Endothelial cell of umbilical vein (primary cell): ENCODE measurements around the gene PCBD2. TPM values are rescaled to one million over a fixed set of nuclear protein-coding genes. Genes with fewer than 3 reads are reported as not detected.
"Not testable (repeated sequence)": the region's sequence is repeated elsewhere in the genome, so short reads cannot be mapped to it uniquely, and the experiment has no call there.

Experiments used
- BruUV-seq: library from RNA; stranded (reverse); fragments of 400-500 nt; replicated peaks from 2 replicates; lab custom pipeline; 2021; lab: Mats Ljungman, UMichigan
- CTCF ChIA-PET: fragments of 300-600, 350-600 bp; sonication (Branson Sonifier 250); formaldehyde crosslinking; loops from one replicate; lab custom pipeline; 2021; ENCODE audit warnings: antibody characterized with exemption, inconsistent platforms; lab: Charles Lee
- POLR2A ChIA-PET: fragments of 300-600, 350-600 bp; sonication (Branson Sonifier 250); formaldehyde crosslinking; loops from one replicate; lab custom pipeline; 2021; ENCODE audit warnings: antibody characterized with exemption, inconsistent platforms; lab: Charles Lee
- DNase-seq: peaks from one replicate; pipeline ENCODE4 v3.0.0-alpha.2; 2011; ENCODE audit warnings: low read depth, low spot score
- FAIRE-seq: peaks from 2 replicates; lab custom pipeline; 2011; peaks lifted over from hg19 to GRCh38; lab: Jason Lieb, UNC
- H2AFZ ChIP-seq: 2 replicates; pipeline ENCODE4 v1.6.0; 2012; ENCODE audit warnings: low read depth, low read length, control low read depth, inconsistent platforms
- H3K27ac ChIP-seq: 2 replicates; pipeline ENCODE4 v1.5.1; 2011; ENCODE audit warnings: low read depth, mild to moderate bottlenecking, control low read depth, low read length, moderate library complexity; ENCODE audit not compliant: insufficient read depth
- H3K27me3 ChIP-seq, 2 experiments: 2 replicates each; pipeline versions ENCODE4 v1.6.0 to v1.6.1; 2011; ENCODE audit warnings: low read length in 2 of 2, mixed read lengths in 1 of 2; ENCODE audit not compliant: control insufficient read depth in 2 of 2, insufficient read depth in 2 of 2
- H3K36me3 ChIP-seq, 2 experiments: 2 replicates in 1 of 2; 3 replicates in 1 of 2; pipeline ENCODE4 v1.5.1; 2011; ENCODE audit warnings: low read length in 2 of 2, mild to moderate bottlenecking in 1 of 2, moderate library complexity in 1 of 2; ENCODE audit not compliant: control insufficient read depth in 2 of 2, insufficient read depth in 2 of 2; ENCODE audit errors: extremely low read depth in 1 of 2
- H3K4me1 ChIP-seq: 3 replicates; pipeline ENCODE4 v1.5.1; 2011; ENCODE audit warnings: mild to moderate bottlenecking, low read length; ENCODE audit not compliant: control insufficient read depth, insufficient read depth; ENCODE audit errors: extremely low read depth
- H3K4me2 ChIP-seq: 2 replicates; pipeline ENCODE4 v1.6.1; 2011; ENCODE audit warnings: low read length, control low read depth, mixed read lengths; ENCODE audit not compliant: insufficient read depth
- H3K4me3 ChIP-seq, 3 experiments: fragments of 200-600 bp in 1 of 3; sonication (generic), shearing (Covaris generic) in 1 of 3; replicated peaks in 1 of 3; 2 replicates each; pipeline ENCODE4 v1.5.1; 2011 to 2016; ENCODE audit warnings: control low read depth in 3 of 3, low read length in 3 of 3, mild to moderate bottlenecking in 2 of 3, inconsistent platforms in 1 of 3, low read depth in 1 of 3, moderate library complexity in 1 of 3; ENCODE audit not compliant: insufficient read depth in 1 of 3
- H3K79me2 ChIP-seq: 2 replicates; pipeline ENCODE4 v1.6.0; 2012; ENCODE audit warnings: low read length, inconsistent platforms; ENCODE audit not compliant: control insufficient read depth, insufficient read depth
- H3K9ac ChIP-seq: replicated peaks from 2 replicates; pipeline ENCODE3; 2011; ENCODE audit warnings: low read length, control low read depth; ENCODE audit not compliant: insufficient read depth; ENCODE audit errors: extremely low read depth
- H3K9me1 ChIP-seq: replicated peaks from 3 replicates; pipeline ENCODE4 v1.6.0; 2011; ENCODE audit warnings: mild to moderate bottlenecking, low read length; ENCODE audit not compliant: control insufficient read depth, insufficient read depth; ENCODE audit errors: extremely low read depth
- H3K9me3 ChIP-seq: replicated peaks from 2 replicates; pipeline ENCODE4 v1.5.1; 2012; ENCODE audit warnings: low read length, inconsistent platforms; ENCODE audit not compliant: control insufficient read depth, insufficient read depth
- H4K20me1 ChIP-seq: replicated peaks from 2 replicates; pipeline ENCODE3; 2011; ENCODE audit warnings: mild to moderate bottlenecking, low read length; ENCODE audit not compliant: control insufficient read depth, insufficient read depth; ENCODE audit errors: extremely low read depth
- CTCF ChIP-seq, 2 donors: IDR thresholded peaks; 1 replicate in 1 of 2; 2 replicates in 1 of 2; pipeline ENCODE4 v1.5.1; 2011; ENCODE audit warnings: low read length in 2 of 2, mild to moderate bottlenecking in 2 of 2, moderate library complexity in 2 of 2, control low read depth in 1 of 2, inconsistent platforms in 1 of 2, low read depth in 1 of 2; ENCODE audit not compliant: insufficient read depth in 1 of 2; ENCODE audit errors: extremely low read depth in 1 of 2
- EZH2 ChIP-seq: IDR thresholded peaks from 2 replicates; pipeline ENCODE4 v1.6.1; 2012; ENCODE audit warnings: borderline replicate concordance, low read depth, mild to moderate bottlenecking, moderate library complexity, low read length, inconsistent platforms; ENCODE audit not compliant: severe bottlenecking
- FOS ChIP-seq: IDR thresholded peaks from 2 replicates; pipeline ENCODE4 v1.6.1; 2011; ENCODE audit warnings: mild to moderate bottlenecking, low read length, moderate library complexity, borderline replicate concordance; ENCODE audit not compliant: insufficient read depth
- GATA2 ChIP-seq: IDR thresholded peaks from 2 replicates; pipeline ENCODE4 v1.7.0; 2011; ENCODE audit warnings: low read depth, mild to moderate bottlenecking, moderate library complexity, mixed read lengths, low read length; ENCODE audit not compliant: insufficient read length, insufficient read depth
- JUN ChIP-seq: IDR thresholded peaks from 2 replicates; pipeline ENCODE4 v1.6.1; 2011; ENCODE audit warnings: borderline replicate concordance, low read depth; ENCODE audit not compliant: insufficient read length, insufficient read depth
- MAX ChIP-seq: IDR thresholded peaks from 2 replicates; pipeline ENCODE4 v1.6.1; 2011; ENCODE audit not compliant: insufficient read depth, insufficient read length
- MYC ChIP-seq: IDR thresholded peaks from one replicate; pipeline ENCODE4 v1.6.1; 2011; ENCODE audit warnings: mild to moderate bottlenecking, low read depth, low read length
- POLR2A ChIP-seq: IDR thresholded peaks from 2 replicates; pipeline ENCODE4 v1.6.1; 2012; ENCODE audit warnings: low read depth, mild to moderate bottlenecking, control low read depth, low read length
- POLR2AphosphoS5 ChIP-seq: IDR thresholded peaks from 2 replicates; pipeline ENCODE4 v1.6.1; 2012; ENCODE audit warnings: low read depth, mild to moderate bottlenecking, control low read depth, low read length, moderate library complexity; ENCODE audit not compliant: insufficient read depth
- dilution Hi-C: fragments of 300-500 bp; cut with MboI; formaldehyde crosslinking; loops from one replicate; pipeline ENCODE4 v1.15.0; 2019; ENCODE audit warnings: low sequenced_read_pairs; ENCODE audit not compliant: extremely low pct_ligation_motif_present
- intact Hi-C: fragments of 100-400 bp; cut with micrococcal nuclease; formaldehyde crosslinking; loops from one replicate; pipeline ENCODE4 v1.10.0; 2022
- polyA plus RNA-seq, 4 experiments: library from polyadenylated mRNA; depleted of rRNA in 3 of 4; stranded (reverse) in 3 of 4; unstranded in 1 of 4; fragments of >200 nt; gene quantifications; 2 replicates each; pipeline versions ENCODE4 v1.2.1 to v1.2.3, GENCODE V29; 2011 to 2012; ENCODE audit warnings: missing spikeins in 1 of 4
- total RNA-seq: library from RNA; stranded (reverse); gene quantifications from 2 replicates; pipeline ENCODE4 v1.2.3, GENCODE V29; 2021

PCBD2 gene
- total and polyA plus RNA-seq, 2 donors (not counting 3 experiments of a cell fraction or from before 2014, with no cell fraction given), result 4.0 to 10.7 TPM

- no TSS peak for BruUV-seq
- POLR2A ChIA-PET, result no interaction called here
- Histone ChIP-seq H3K27me3 (peaks cover 0 to 2% of the 10 kb centered on the region in 2 experiments), H3K9me3 (no peaks in the 10 kb centered on the region), H3K79me2 (no peaks in the 10 kb centered on the region), H3K4me1 (no peaks in the 10 kb centered on the region), H3K4me2 (no peak overlapping the region), H3K27ac (no peak overlapping the region), H4K20me1 (no peaks in the 10 kb centered on the region), H3K9me1 (no peaks in the 10 kb centered on the region), H3K9ac (no peak overlapping the region), H3K4me3 (no peak overlapping the region), H3K36me3 (no peaks in the 10 kb centered on the region), H2AFZ (no peak overlapping the region)
- TF ChIP-seq FOS (no peak), POLR2A (no peak), MYC (no peak), MAX (no peak)
- dilution Hi-C loops, result no loop called here
- CTCF ChIA-PET, result no interaction called here
- intact Hi-C loops, result no loop called here
- FAIRE-seq, result no peak
- DNase-seq, result no peak
Observed at GRCh38 chr5:134995850-134996402, 91.0 kb downstream of the PCBD2 start.

GRCh38 chr5:134997015-134997414, 92.1 kb downstream of the PCBD2 start:
- ChIA-PET CTCF (no interaction called here), POLR2A (no interaction called here)
- Histone ChIP-seq H3K79me2 (no peaks in the 10 kb centered on the region), H3K4me1 (no peaks in the 10 kb centered on the region), H3K36me3 (no peaks in the 10 kb centered on the region), H3K9ac (no peak overlapping the region), H3K27ac (no peak overlapping the region), H3K27me3 (peaks cover 0 to 2% of the 10 kb centered on the region in 2 experiments), H3K9me3 (no peaks in the 10 kb centered on the region), H3K4me2 (no peak overlapping the region), H3K4me3 (no peak overlapping the region), H2AFZ (no peak overlapping the region), H4K20me1 (no peaks in the 10 kb centered on the region), H3K9me1 (no peaks in the 10 kb centered on the region)
- DNase-seq, result no peak
- no peak for FAIRE-seq
- dilution Hi-C loops, result no loop called here
- no peak for TF ChIP-seq JUN
- no peak for TF ChIP-seq MYC
- no peak for TF ChIP-seq GATA2
- no peak for TF ChIP-seq EZH2
- no peak for TF ChIP-seq MAX
- TF ChIP-seq POLR2A, result no peak
- no peak for TF ChIP-seq POLR2AphosphoS5
- TF ChIP-seq CTCF (IDR thresholded peaks at IDR 0.05; ENCODE audit: extremely low read depth in 1 of 2, insufficient read depth in 1 of 2, low read depth in 1 of 2, low read length in 2 of 2), result no peak
- intact Hi-C loops, result no loop called here
- BruUV-seq, result no TSS peak

- H3K4me2 ChIP-seq, H3K4me1 ChIP-seq, H3K36me3 ChIP-seq, H3K9me3 ChIP-seq, H3K27me3 ChIP-seq, H3K4me3 ChIP-seq, BruUV-seq, DNase-seq, POLR2A ChIA-PET, H3K9ac ChIP-seq, FAIRE-seq, H3K27ac ChIP-seq, H3K9me1 ChIP-seq, H2AFZ ChIP-seq, dilution Hi-C loops, H3K79me2 ChIP-seq, intact Hi-C loops, CTCF ChIA-PET, H4K20me1 ChIP-seq: not testable (repeated sequence)
Observed at GRCh38 chr5:134998068-134998467, 93.1 kb downstream of the PCBD2 start.
